SK-N-MC (cell line): Measurements from ENCODE around the gene CLEC4G.
"Not testable (repeated sequence)": the region's sequence is repeated elsewhere in the genome, so short reads cannot be mapped to it uniquely, and the experiment has no call there.

Source experiments
- DNase-seq: peaks from one replicate; pipeline ENCODE4 v3.0.0-alpha.2; 2011; ENCODE audit warnings: low read depth, low spot score
- H3K27ac ChIP-seq: fragments of 200-600 bp; sonication (generic); 2 replicates; pipeline ENCODE4 v1.5.1; 2016; ENCODE audit warnings: mixed run types
- H3K36me3 ChIP-seq: fragments of 200-600 bp; sonication (generic); 2 replicates; pipeline ENCODE4 v1.6.1; 2017; ENCODE audit warnings: antibody characterized with exemption, low read length, mixed read lengths; ENCODE audit not compliant: insufficient read depth
- H3K4me3 ChIP-seq: fragments of 200-600 bp; sonication (generic); 2 replicates; pipeline ENCODE4 v1.5.1; 2016
- H3K9ac ChIP-seq: fragments of 200-600 bp; sonication (generic); 2 replicates; pipeline ENCODE4 v1.8.0; 2017; ENCODE audit warnings: mixed run types, mixed read lengths; ENCODE audit not compliant: insufficient read length
- H3K9me3 ChIP-seq: fragments of 200-600 bp; sonication (generic); 2 replicates; pipeline ENCODE4 v1.6.1; 2017; ENCODE audit warnings: low read depth, mild to moderate bottlenecking, antibody characterized with exemption, low read length, moderate library complexity, mixed read lengths
- EZH2 ChIP-seq: fragments of 200-600 bp; sonication (generic); IDR thresholded peaks from one replicate; pipeline ENCODE4 v1.6.1; 2017; ENCODE audit warnings: antibody characterized with exemption
- FOXP2 ChIP-seq: optimal IDR thresholded peaks from 2 replicates; pipeline ENCODE3; 2011; ENCODE audit warnings: mild to moderate bottlenecking, moderate library complexity; ENCODE audit not compliant: insufficient read depth; ENCODE audit errors: extremely low read length, control extremely low read depth
- POLR2AphosphoS5 ChIP-seq: IDR thresholded peaks from 2 replicates; pipeline ENCODE4 v1.6.1; 2012; ENCODE audit warnings: mild to moderate bottlenecking, low read depth, low read length, borderline replicate concordance

CLEC4G gene

GRCh38 chr19:7767487-7767886 is 35.6 kb upstream of the CLEC4G start:
- no peaks in the 10 kb centered on the region for H3K9me3 ChIP-seq
- no peak for DNase-seq
- H3K4me3 ChIP-seq: no peak overlapping the region
- no peaks in the 10 kb centered on the region for H3K36me3 ChIP-seq
- TF ChIP-seq FOXP2 (no peak), POLR2AphosphoS5 (no peak), EZH2 (no peak)
- no peak overlapping the region for H3K27ac ChIP-seq
- no peak overlapping the region for H3K9ac ChIP-seq

- Histone ChIP-seq H3K9ac (no peak overlapping the region), H3K4me3 (no peak overlapping the region), H3K36me3 (no peaks in the 10 kb centered on the region), H3K9me3 (no peaks in the 10 kb centered on the region), H3K27ac (no peak overlapping the region)
- TF ChIP-seq EZH2: no peak
- no peak for TF ChIP-seq POLR2AphosphoS5
- no peak for TF ChIP-seq FOXP2
- no peak for DNase-seq
Measured at GRCh38 chr19:7766535-7766934, 34.6 kb upstream of the CLEC4G start.

- not testable (repeated sequence) for H3K9me3 ChIP-seq, DNase-seq, H3K9ac ChIP-seq, H3K4me3 ChIP-seq, H3K36me3 ChIP-seq, H3K27ac ChIP-seq
Measured at GRCh38 chr19:7765043-7765442, 33.1 kb upstream of the CLEC4G start.

- not testable (repeated sequence) for H3K9ac ChIP-seq, H3K4me3 ChIP-seq, DNase-seq, H3K36me3 ChIP-seq, H3K9me3 ChIP-seq, H3K27ac ChIP-seq
Measured at GRCh38 chr19:7764157-7764556, 32.2 kb upstream of the CLEC4G start.

- no peak for DNase-seq
- TF ChIP-seq FOXP2 (no peak), EZH2 (no peak), POLR2AphosphoS5 (no peak)
- Histone ChIP-seq H3K36me3 (no peaks in the 10 kb centered on the region), H3K9ac (no peak overlapping the region), H3K27ac (no peak overlapping the region), H3K9me3 (0 out of 2 replicates have a peak, but pooled peaks cover 5% of the 10 kb centered on the region), H3K4me3 (no peak overlapping the region)
Measured at GRCh38 chr19:7763696-7764095, 31.8 kb upstream of the CLEC4G start.

- Histone ChIP-seq H3K36me3 (no peaks in the 10 kb centered on the region), H3K4me3 (no peak within 1 kb of the TSS), H3K27ac (no peak within 1 kb of the TSS), H3K9me3 (0 out of 2 replicates have a peak, but pooled peaks cover 5% of the 10 kb centered on the region), H3K9ac (no peak within 1 kb of the TSS)
- TF ChIP-seq POLR2AphosphoS5: no peak
- TF ChIP-seq FOXP2: no peak
- TF ChIP-seq EZH2: no peak
- no peak for DNase-seq
Measured at GRCh38 chr19:7762719-7763293, 30.9 kb upstream of the CLEC4G start, which contains the start of gene CLEC4M. Gene CLEC4M, plus strand, starts transcription at chr19:7763243. Its CDS starts 24 bp downstream, at chr19:7763267.

GRCh38 chr19:7759156-7759555 is 27.2 kb upstream of the CLEC4G start:
- Histone ChIP-seq H3K36me3 (no peaks in the 10 kb centered on the region), H3K4me3 (no peak overlapping the region), H3K27ac (no peak overlapping the region), H3K9me3 (0 out of 2 replicates have a peak, but pooled peaks cover 5% of the 10 kb centered on the region), H3K9ac (no peak overlapping the region)
- no peak for DNase-seq
- TF ChIP-seq EZH2 (no peak), FOXP2 (no peak), POLR2AphosphoS5 (no peak)

GRCh38 chr19:7757358-7757757 is 25.4 kb upstream of the CLEC4G start:
- DNase-seq: no peak
- 0 out of 2 replicates have a peak, but pooled peaks cover 5% of the 10 kb centered on the region for H3K9me3 ChIP-seq
- H3K36me3 ChIP-seq: no peaks in the 10 kb centered on the region
- no peak overlapping the region for H3K27ac ChIP-seq
- TF ChIP-seq FOXP2: no peak
- TF ChIP-seq POLR2AphosphoS5: no peak
- H3K9ac ChIP-seq: no peak overlapping the region
- H3K4me3 ChIP-seq: no peak overlapping the region

- DNase-seq: no peak
- Histone ChIP-seq H3K9me3 (0 out of 2 replicates have a peak, but pooled peaks cover 5% of the 10 kb centered on the region), H3K27ac (no peak overlapping the region)
Measured at GRCh38 chr19:7756258-7756657, 24.3 kb upstream of the CLEC4G start.

More at GRCh38 chr19:7756258-7756657, 24.3 kb upstream of the CLEC4G start:
- no peaks in the 10 kb centered on the region for H3K36me3 ChIP-seq
- H3K9ac ChIP-seq: no peak overlapping the region
- H3K4me3 ChIP-seq: no peak overlapping the region
- no peak for TF ChIP-seq POLR2AphosphoS5
- TF ChIP-seq FOXP2: no peak
- TF ChIP-seq EZH2: no peak
